GM12801 (cell line): ENCODE measurements around the gene RCOR1.

ENCODE experiments used
- CTCF ChIP-seq: IDR thresholded peaks from one replicate; pipeline ENCODE4 v1.5.1; 2011; ENCODE audit warnings: control low read depth; ENCODE audit not compliant: insufficient read length; ENCODE audit errors: extremely low read depth

RCOR1 gene

DNA sequence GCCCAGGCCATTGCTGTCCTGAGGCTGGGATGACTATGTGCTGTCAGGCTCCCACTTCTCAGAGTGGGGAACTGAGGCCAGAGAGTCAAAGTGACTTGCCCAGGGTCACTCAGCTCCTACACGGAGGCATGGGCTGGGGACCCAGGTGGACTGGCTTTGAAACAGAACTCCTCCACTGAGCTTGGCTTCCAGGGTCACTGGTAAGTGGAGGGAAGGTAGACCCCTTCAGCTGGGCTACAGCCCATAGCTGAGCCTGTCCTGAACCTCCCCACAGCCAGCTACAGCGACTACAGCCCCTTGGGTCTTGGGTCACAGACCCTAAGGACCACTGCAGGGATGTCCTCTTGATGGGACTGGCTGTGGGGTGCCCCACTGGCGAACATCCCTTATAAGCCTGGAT is 144.5 kb downstream of the RCOR1 start:
- TF ChIP-seq CTCF = no peak

DNA sequence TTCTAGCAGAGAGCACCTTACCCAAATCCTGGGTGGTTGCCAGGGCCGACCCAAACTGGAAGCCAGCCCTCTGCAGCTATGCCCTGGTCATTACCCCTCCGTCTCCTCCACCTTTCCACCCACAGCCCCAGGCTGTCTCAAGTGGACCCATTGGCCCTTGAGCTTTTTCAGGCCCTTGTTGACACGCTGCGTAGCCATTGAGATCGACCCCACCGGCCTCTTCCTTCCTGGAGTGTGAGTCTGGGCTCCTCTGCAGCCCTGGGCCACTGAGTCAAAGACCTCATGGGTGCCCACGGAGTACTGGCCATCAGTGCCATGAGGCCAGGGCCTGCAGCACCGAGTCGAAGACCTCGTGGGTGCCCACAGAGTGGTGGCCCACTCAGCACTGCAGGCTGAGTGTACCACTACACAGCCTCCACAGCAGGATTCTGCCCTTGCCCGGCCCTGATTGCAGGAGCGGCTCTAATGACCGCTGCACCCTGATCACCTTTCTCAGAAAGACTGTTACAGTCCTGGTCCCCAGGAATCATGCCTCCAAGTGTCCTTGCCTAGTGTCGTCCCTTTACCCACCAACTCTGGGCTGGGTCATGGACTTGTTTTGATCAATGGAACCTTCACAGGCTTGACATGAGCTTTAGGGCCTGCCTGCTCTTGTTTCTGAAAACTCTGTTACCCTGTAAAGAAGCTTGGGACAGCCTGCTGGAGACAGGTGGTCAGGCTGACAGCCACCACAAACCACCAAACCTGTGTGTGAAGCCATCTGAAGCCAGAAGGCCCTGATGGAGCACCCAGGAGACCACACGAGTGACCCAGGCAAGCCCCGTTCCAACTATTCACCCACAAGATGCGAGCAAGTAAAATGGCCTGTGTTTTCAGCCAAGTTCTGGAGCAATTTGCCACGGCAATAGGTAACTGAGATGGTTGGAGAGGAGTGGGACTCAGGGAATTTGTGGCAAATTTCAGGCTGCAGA is 145.2 kb downstream of the RCOR1 start:
- no peak for TF ChIP-seq CTCF

DNA sequence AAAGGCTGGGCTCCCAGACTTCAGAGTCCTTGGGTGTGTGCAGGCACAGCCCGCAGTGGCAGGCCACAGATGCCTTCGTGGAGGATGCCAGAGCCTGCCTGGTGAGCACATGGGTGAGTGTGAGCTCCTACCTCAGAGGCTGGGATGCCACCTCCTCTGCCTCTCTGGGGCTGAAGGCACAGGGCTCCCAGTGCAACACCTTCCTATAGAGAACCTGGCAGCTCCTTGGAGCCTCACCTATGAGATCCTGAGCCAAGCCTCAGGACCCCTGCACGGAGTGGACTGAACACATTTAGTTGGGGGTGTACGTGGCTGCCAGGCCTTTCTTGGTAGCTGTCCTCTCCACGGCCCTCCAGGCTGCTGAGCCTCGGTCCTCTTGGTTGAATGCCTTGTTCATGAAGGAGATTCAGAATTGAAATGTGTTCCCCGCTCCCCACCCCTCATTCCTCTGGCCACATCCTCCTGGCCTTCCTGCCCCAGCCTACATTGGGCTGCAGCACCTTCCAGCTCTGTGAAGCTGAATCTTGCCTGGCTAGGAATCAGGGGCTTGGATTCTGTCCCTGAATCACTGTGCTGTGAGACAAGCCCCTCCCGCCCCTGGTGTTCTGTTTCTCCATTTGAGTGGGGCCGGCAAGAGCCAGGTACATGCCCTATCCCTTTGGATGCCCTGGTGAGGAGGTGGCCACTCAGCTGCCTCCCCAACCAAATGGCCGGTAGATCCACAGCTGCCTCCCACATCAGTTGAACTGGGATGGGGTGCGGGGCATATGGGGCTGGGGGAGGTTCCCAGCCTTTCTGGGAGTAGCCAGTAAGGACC is 146.1 kb downstream of the RCOR1 start:
- TF ChIP-seq CTCF = no peak

DNA sequence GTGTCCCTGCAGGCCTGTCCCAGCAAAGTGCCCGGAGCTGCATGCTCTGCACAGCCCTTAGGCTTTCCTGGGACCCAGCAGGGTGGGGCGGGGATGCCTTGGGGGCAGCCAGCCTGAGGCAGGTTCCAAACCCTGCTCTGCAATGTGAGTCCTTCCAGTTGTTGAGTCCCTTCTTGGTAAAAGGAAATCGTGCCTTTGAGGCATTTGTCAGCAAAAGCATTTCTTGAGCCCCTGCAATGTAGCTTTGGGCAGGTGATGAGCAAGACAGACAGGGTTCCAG is 146.7 kb downstream of the RCOR1 start:
- TF ChIP-seq CTCF = no peak

DNA sequence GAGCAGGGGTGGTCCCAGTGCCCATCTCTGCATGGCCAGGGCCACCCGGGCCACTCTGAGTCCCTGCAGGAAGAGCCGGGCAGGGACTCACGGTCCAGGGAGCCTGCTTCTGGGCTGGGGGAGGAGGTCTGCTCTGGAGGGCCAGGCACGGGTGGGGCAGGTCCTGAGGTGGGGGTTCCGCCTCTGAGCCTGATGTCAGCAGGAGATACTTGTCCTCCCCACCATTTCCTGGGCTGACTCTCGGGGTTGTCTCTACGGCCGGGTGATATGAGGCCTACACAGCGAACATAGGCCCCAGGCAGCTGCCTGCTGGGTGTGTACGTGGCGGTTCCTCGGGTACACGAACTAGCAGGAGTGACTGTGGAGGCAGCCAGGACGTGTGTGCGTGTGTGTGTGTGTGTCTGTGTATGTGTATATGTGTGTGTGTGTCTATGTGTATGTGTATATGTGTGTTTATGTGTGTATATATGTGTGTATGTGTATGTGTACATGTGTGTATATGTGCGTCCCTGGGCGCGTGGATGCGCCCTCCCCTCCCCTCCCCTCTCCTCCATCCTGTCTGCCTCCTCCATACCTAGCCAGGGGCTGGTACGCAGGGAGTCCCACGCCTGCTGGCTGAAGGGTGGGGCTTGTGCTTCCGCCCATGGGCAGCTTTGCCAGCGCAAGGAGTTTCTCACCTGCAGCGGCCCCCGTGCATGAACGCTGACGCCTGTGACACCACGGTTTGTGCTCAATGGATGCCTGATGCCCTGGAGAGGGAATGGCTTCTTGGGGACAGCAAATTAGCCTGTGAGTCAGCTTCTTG is 154.4 kb downstream of the RCOR1 start:
- TF ChIP-seq CTCF = no peak

- no peak for TF ChIP-seq CTCF
These were observed 156.4 kb downstream of the RCOR1 start for GRCh38 chr14:102748806-102749205.
